H1 (cell line): Measurements from ENCODE around the gene TRIM71. TPM values are rescaled to one million over a fixed set of nuclear protein-coding genes. Genes with fewer than 3 reads are reported as not detected.

Experiments used
- CTCF ChIA-PET: fragments of 300-600 bp; sonication (Branson Sonifier 250); formaldehyde crosslinking; loops from one replicate; lab custom pipeline; 2021; ENCODE audit not compliant: partially characterized antibody; lab: Charles Lee
- POLR2A ChIA-PET: fragments of 300-600 bp; sonication (Branson Sonifier 250); formaldehyde crosslinking; loops from one replicate; lab custom pipeline; 2021; ENCODE audit warnings: inconsistent platforms; ENCODE audit not compliant: partially characterized antibody; lab: Charles Lee
- DNase-seq, 2 experiments: peaks; one replicate each; pipeline versions ENCODE4 v3.0.0 to v3.0.0-alpha.2; 2010 to 2022; ENCODE audit warnings: low spot score in 2 of 2, low read depth in 1 of 2, mixed read lengths in 1 of 2
- FAIRE-seq: peaks from 2 replicates; lab custom pipeline; 2011; peaks lifted over from hg19 to GRCh38; lab: Jason Lieb, UNC
- H2AFZ ChIP-seq: 2 replicates; pipeline ENCODE4 v1.8.1; 2012; ENCODE audit warnings: low read length, inconsistent platforms
- H2AK5ac ChIP-seq: 2 replicates; pipeline ENCODE4 v1.6.1; 2013; ENCODE audit warnings: low read depth, low read length
- H2BK120ac ChIP-seq: replicated peaks from 2 replicates; pipeline ENCODE3; 2013; ENCODE audit warnings: low read depth, low read length, inconsistent platforms
- H2BK12ac ChIP-seq: 2 replicates; pipeline ENCODE4 v1.6.1; 2013; ENCODE audit warnings: low read depth, low read length
- H2BK15ac ChIP-seq: 2 replicates; pipeline ENCODE4 v1.6.1; 2013; ENCODE audit warnings: low read length
- H2BK20ac ChIP-seq: 2 replicates; pipeline ENCODE4 v1.6.1; 2013; ENCODE audit warnings: low read length
- H2BK5ac ChIP-seq: 2 replicates; pipeline ENCODE4 v1.6.1; 2013; ENCODE audit warnings: low read depth, low read length
- H3K14ac ChIP-seq: 2 replicates; pipeline ENCODE4 v1.6.1; 2013; ENCODE audit warnings: inconsistent platforms; ENCODE audit not compliant: insufficient read length
- H3K18ac ChIP-seq: 2 replicates; pipeline ENCODE4 v1.6.1; 2013; ENCODE audit warnings: low read length; ENCODE audit errors: extremely low read depth
- H3K23ac ChIP-seq: 2 replicates; pipeline ENCODE4 v1.6.1; 2013; ENCODE audit warnings: inconsistent platforms; ENCODE audit not compliant: insufficient read length
- H3K23me2 ChIP-seq: 2 replicates; pipeline ENCODE4 v1.6.1; 2013; ENCODE audit warnings: low read depth, low read length
- H3K27ac ChIP-seq: 2 replicates; pipeline ENCODE4 v1.6.1; 2011; ENCODE audit warnings: low read depth, low read length, inconsistent platforms
- H3K27me3 ChIP-seq, 4 experiments: replicated peaks in 1 of 4; 1 replicate in 1 of 4; 2 replicates in 3 of 4; pipeline versions ENCODE4 v1.6.1 to v1.8.1; 2011 to 2013; ENCODE audit warnings: low read length in 3 of 4, mild to moderate bottlenecking in 3 of 4, inconsistent platforms in 2 of 4, mixed read lengths in 2 of 4, moderate library complexity in 1 of 4; ENCODE audit not compliant: control insufficient read depth in 3 of 4, insufficient read depth in 3 of 4; ENCODE audit errors: extremely low read depth in 1 of 4
- H3K36me3 ChIP-seq, 4 experiments: 2 replicates each; pipeline versions ENCODE4 v1.6.1 to v1.8.1; 2011 to 2013; ENCODE audit warnings: mild to moderate bottlenecking in 4 of 4, low read length in 3 of 4, moderate library complexity in 2 of 4, control low read depth in 1 of 4, inconsistent platforms in 1 of 4; ENCODE audit not compliant: insufficient read depth in 4 of 4, control insufficient read depth in 2 of 4
- H3K4ac ChIP-seq: replicated peaks from 2 replicates; pipeline ENCODE3; 2013; ENCODE audit warnings: low read length, low read depth, mixed read lengths, inconsistent platforms; ENCODE audit not compliant: insufficient read length
- H3K4me1 ChIP-seq, 4 experiments: replicated peaks in 1 of 4; 1 replicate in 1 of 4; 2 replicates in 3 of 4; pipeline versions ENCODE4 v1.6.1 to v1.8.1; 2011 to 2013; ENCODE audit warnings: low read length in 3 of 4, inconsistent platforms in 2 of 4, mixed read lengths in 1 of 4; ENCODE audit not compliant: insufficient read depth in 4 of 4, control insufficient read depth in 3 of 4
- H3K4me2 ChIP-seq, 2 experiments: 2 replicates each; pipeline versions ENCODE4 v1.6.1 to v1.8.1; 2011 to 2013; ENCODE audit warnings: low read depth in 2 of 2, low read length in 2 of 2, control low read depth in 1 of 2, inconsistent platforms in 1 of 2, mild to moderate bottlenecking in 1 of 2; ENCODE audit not compliant: insufficient read depth in 1 of 2
- H3K4me3 ChIP-seq, 4 experiments: fragments of 200-600, 300-600 bp in 1 of 4; sonication (generic), shearing (Covaris generic), sonication (Bioruptor Twin) in 1 of 4; 2 replicates each; pipeline versions ENCODE4 v1.5.1 to v1.8.1; 2011 to 2016; ENCODE audit warnings: low read length in 4 of 4, low read depth in 3 of 4, control low read depth in 2 of 4, inconsistent platforms in 2 of 4, mild to moderate bottlenecking in 2 of 4, mixed read lengths in 1 of 4, moderate library complexity in 1 of 4; ENCODE audit not compliant: insufficient read depth in 2 of 4; ENCODE audit errors: extremely low read depth in 1 of 4
- H3K56ac ChIP-seq: replicated peaks from 2 replicates; pipeline ENCODE3; 2013; ENCODE audit warnings: low read depth, mild to moderate bottlenecking, mixed read lengths, low read length, inconsistent platforms; ENCODE audit not compliant: insufficient read length
- H3K79me1 ChIP-seq: 2 replicates; pipeline ENCODE4 v1.6.1; 2013; ENCODE audit warnings: low read depth, low read length, control low read depth
- H3K79me2 ChIP-seq, 2 experiments: 2 replicates each; pipeline versions ENCODE4 v1.6.1 to v1.8.1; 2012 to 2013; ENCODE audit warnings: low read length in 2 of 2, mild to moderate bottlenecking in 2 of 2, inconsistent platforms in 1 of 2; ENCODE audit not compliant: insufficient read depth in 2 of 2, control insufficient read depth in 1 of 2
- H3K9ac ChIP-seq, 4 experiments: replicated peaks in 1 of 4; 1 replicate in 1 of 4; 2 replicates in 3 of 4; pipeline versions ENCODE4 v1.6.1 to v1.8.1; 2011 to 2013; ENCODE audit warnings: low read depth in 3 of 4, low read length in 3 of 4, control low read depth in 2 of 4, mild to moderate bottlenecking in 2 of 4, moderate library complexity in 2 of 4, inconsistent platforms in 1 of 4; ENCODE audit errors: extremely low read depth in 1 of 4
- H3K9me3 ChIP-seq, 2 experiments: 2 replicates each; pipeline versions ENCODE4 v1.6.1 to v1.8.1; 2012 to 2013; ENCODE audit warnings: mild to moderate bottlenecking in 2 of 2, moderate library complexity in 2 of 2, control low read depth in 1 of 2, inconsistent platforms in 1 of 2, low read depth in 1 of 2, low read length in 1 of 2, mixed read lengths in 1 of 2; ENCODE audit not compliant: insufficient read depth in 2 of 2
- H4K20me1 ChIP-seq, 2 experiments: replicated peaks in 1 of 2; 2 replicates each; pipeline versions ENCODE3 to v1.8.1; 2011 to 2013; ENCODE audit warnings: inconsistent platforms in 2 of 2, low read length in 2 of 2, mild to moderate bottlenecking in 1 of 2; ENCODE audit not compliant: insufficient read depth in 2 of 2, control insufficient read depth in 1 of 2
- H4K5ac ChIP-seq: 2 replicates; pipeline ENCODE4 v1.6.1; 2013; ENCODE audit warnings: low read length, low read depth, mixed read lengths, inconsistent platforms; ENCODE audit not compliant: insufficient read length
- H4K8ac ChIP-seq: 2 replicates; pipeline ENCODE4 v1.8.0; 2013; ENCODE audit warnings: mild to moderate bottlenecking, moderate library complexity, low read length, inconsistent platforms; ENCODE audit not compliant: insufficient read depth; ENCODE audit errors: extremely low read depth
- H4K91ac ChIP-seq: replicated peaks from 2 replicates; pipeline ENCODE3; 2013; ENCODE audit warnings: low read length, mixed read lengths, inconsistent platforms; ENCODE audit not compliant: insufficient read length
- ATF3 ChIP-seq: IDR thresholded peaks from 2 replicates; pipeline ENCODE4 v1.6.1; 2011; ENCODE audit warnings: low read depth, mild to moderate bottlenecking, low read length; ENCODE audit not compliant: insufficient read depth
- HDAC2 ChIP-seq, 2 experiments: fragments of 300-600 bp in 1 of 2; sonication (generic) in 1 of 2; IDR thresholded peaks; 2 replicates each; pipeline ENCODE4 v1.6.1; 2011 to 2012; ENCODE audit warnings: low read depth in 2 of 2, low read length in 2 of 2, mild to moderate bottlenecking in 2 of 2, moderate library complexity in 2 of 2, borderline replicate concordance in 1 of 2, inconsistent platforms in 1 of 2
- KDM5A ChIP-seq: fragments of 200-600 bp; IDR thresholded peaks from 2 replicates; pipeline ENCODE4 v1.7.1; 2012; ENCODE audit warnings: mild to moderate bottlenecking, low read length, inconsistent platforms, mixed read lengths
- MAFK ChIP-seq: IDR thresholded peaks from 2 replicates; pipeline ENCODE4 v1.6.1; 2012; ENCODE audit warnings: low read depth, mild to moderate bottlenecking, improper control_type of control experiment, low read length
- POLR2AphosphoS5 ChIP-seq: IDR thresholded peaks from 2 replicates; pipeline ENCODE4 v1.6.1; 2011; ENCODE audit warnings: low read depth, low read length
- SP1 ChIP-seq: IDR thresholded peaks from 2 replicates; pipeline ENCODE4 v1.6.1; 2011; ENCODE audit warnings: low read depth, low read length
- TBP ChIP-seq: IDR thresholded peaks from 2 replicates; pipeline ENCODE4 v1.6.1; 2011; ENCODE audit warnings: low read depth, low read length, improper control_type of control experiment
- TEAD4 ChIP-seq: IDR thresholded peaks from 2 replicates; pipeline ENCODE4 v1.6.1; 2012; ENCODE audit warnings: low read depth, low read length, inconsistent platforms, mixed read lengths
- WGBS, 2 experiments: shearing (Covaris generic) in 1 of 2; methylation state at CpG; one replicate each; pipeline versions ENCODE4 v1.1.6 to v1.1.7; 2013 to 2015; ENCODE audit warnings: low lambda C conversion rate in 2 of 2, mixed read lengths in 2 of 2, inconsistent platforms in 1 of 2, low coverage in 1 of 2, missing lambda C conversion rate in 1 of 2; ENCODE audit not compliant: insufficient replicate concordance in 2 of 2, insufficient coverage in 1 of 2, insufficient read length in 1 of 2; ENCODE audit errors: extremely low coverage in 1 of 2, missing lambda C conversion rate in 1 of 2; 5-methylcytosine and 5-hydroxymethylcytosine counted together
- polyA plus RNA-seq, 7 experiments: library from polyadenylated mRNA; depleted of rRNA in 3 of 7; stranded (reverse) in 5 of 7; unstranded in 2 of 7; fragments of >200 nt in 5 of 7; fragments of 200-250 nt in 2 of 7; gene quantifications; 1 replicate in 5 of 7; 2 replicates in 1 of 7; 4 replicates in 1 of 7; pipeline versions ENCODE4 v1.2.1 to v1.2.3, GENCODE V29; 2011 to 2013; ENCODE audit warnings: missing spikeins in 2 of 7, mixed read lengths in 2 of 7
- total RNA-seq: library from RNA; stranded (reverse); fragmentation: NEBNext Ultra II Directional; extraction: Animal tissue kit (Norgen Biotek cat#: 25700); gene quantifications from 2 replicates; pipeline ENCODE4 v1.2.1, GENCODE V29; 2021
- TF ChIP-seq, protein P1 (sequence below): IDR thresholded peaks from 2 replicates; pipeline ENCODE4 v1.6.1; 2012; ENCODE audit warnings: inconsistent platforms

TRIM71 gene
- total and polyA plus RNA-seq, 2 of the 8 experiments (the other 6 are each of a cell fraction or from before 2014, with no cell fraction given), result 53.7 to 293 TPM

GRCh38 chr3:32816439-32817256 is 1.1 kb upstream of the TRIM71 start:
- FAIRE-seq (no peak), DNase-seq (peak; percentile 82 to 94)
- WGBS, 2 experiments, result 2% methylated on average over 40 of the region's 85 CpGs; no CpG with 5 or more reads in 1 of the 2 experiments
- Histone ChIP-seq H3K18ac (peak overlapping the region; percentile 98), H3K9me3 (no peaks in the 10 kb centered on the region), H3K23ac (no peak overlapping the region), H3K79me2 (peaks cover 47 to 89% of the 10 kb centered on the region in 2 experiments), H3K36me3 (peaks cover 24 to 43% (median 32%) of the 10 kb centered on the region in 4 experiments), H4K8ac (peak overlapping the region; percentile 96), H2BK120ac (peak overlapping the region; percentile 50), H2BK12ac (no peak overlapping the region), H3K27me3 (no peaks in the 10 kb centered on the region), H2AFZ (no peak overlapping the region), H3K4me2 (peak overlapping the region; percentile 93 to 96; a peak in 3 of 4 replicates), H3K23me2 (peaks cover 5% of the 10 kb centered on the region; the same call in 1 of the 2 replicates), H3K14ac (no peak overlapping the region), H2AK5ac (no peak overlapping the region), H4K5ac (peak overlapping the region; percentile 97), H3K4me1 (peaks cover 9 to 27% (median 11%) of the 10 kb centered on the region in 4 experiments; a peak in 6 of 7 replicates), H3K4ac (peak overlapping the region; percentile 94), H4K20me1 (peaks cover 9 to 15% of the 10 kb centered on the region in 2 experiments), H3K27ac (peak overlapping the region; percentile 95), H3K9ac (peak overlapping the region; percentile 92 to 99 (median 94)), H3K56ac (peak overlapping the region; percentile 79), H4K91ac (peak overlapping the region; percentile 50), H2BK15ac (no peak overlapping the region), H2BK5ac (peak overlapping the region; percentile 98), H3K4me3 (peak overlapping the region; percentile 88 to 98 (median 94)), H2BK20ac (no peak overlapping the region), H3K79me1 (no peaks in the 10 kb centered on the region; the same call in 1 of the 2 replicates)
- POLR2A ChIA-PET, result interaction anchor here (0.5 to 15.1 kb wide), 33 partner anchors 8 to 225 kb away, joined by 3 to 230 read pairs (median 5); partner anchors contain the start of gene CNOT10
- CTCF ChIA-PET, result interaction anchor here (1.0 to 4.5 kb wide), 3 partner anchors 24 to 53 kb away, joined by 4 to 25 read pairs (median 5); no protein-coding TSS in a partner anchor
- TF ChIP-seq TBP, result peak; percentile 85
- 0 out of 4 replicates have a peak, but pooled peaks have one; percentile 11 to 33 for TF ChIP-seq HDAC2 (IDR thresholded peaks at IDR 0.05; ENCODE audit: borderline replicate concordance in 1 of 2, low read depth in 2 of 2, low read length in 2 of 2)
- TF ChIP-seq POLR2AphosphoS5, result peak; percentile 63; the same call in 1 of the 2 replicates
- no peak for TF ChIP-seq KDM5A
- TF ChIP-seq TEAD4, result peak; percentile 22; the same call in 1 of the 2 replicates
- 0 out of 2 replicates have a peak, but pooled peaks have one; percentile 41 for TF ChIP-seq SP1
- TF ChIP-seq, protein P1, sequence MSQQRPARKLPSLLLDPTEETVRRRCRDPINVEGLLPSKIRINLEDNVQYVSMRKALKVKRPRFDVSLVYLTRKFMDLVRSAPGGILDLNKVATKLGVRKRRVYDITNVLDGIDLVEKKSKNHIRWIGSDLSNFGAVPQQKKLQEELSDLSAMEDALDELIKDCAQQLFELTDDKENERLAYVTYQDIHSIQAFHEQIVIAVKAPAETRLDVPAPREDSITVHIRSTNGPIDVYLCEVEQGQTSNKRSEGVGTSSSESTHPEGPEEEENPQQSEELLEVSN, result no peak
- no peak for TF ChIP-seq ATF3
- no peak for TF ChIP-seq MAFK
